Hepatocyte (in vitro differentiated cells): ENCODE measurements around the gene HSDL2. TPM values are rescaled to one million over a fixed set of nuclear protein-coding genes. Genes with fewer than 3 reads are reported as not detected.
"Not testable (repeated sequence)": the region's sequence is repeated elsewhere in the genome, so short reads cannot be mapped to it uniquely, and the experiment has no call there.

Source experiments
- DNase-seq: peaks from one replicate; pipeline ENCODE4 v3.0.0-alpha.2; 2016; ENCODE audit warnings: low spot score
- H2AFZ ChIP-seq: fragments of 200-600 bp; sonication (generic); 2 replicates; pipeline ENCODE4 v1.6.0; 2016; ENCODE audit warnings: antibody characterized with exemption, mild to moderate bottlenecking
- H3K27ac ChIP-seq: fragments of 200-600 bp; sonication (generic); 2 replicates; pipeline ENCODE4 v1.5.1; 2016; ENCODE audit warnings: mild to moderate bottlenecking
- H3K27me3 ChIP-seq: fragments of 200-600 bp; sonication (generic); 2 replicates; pipeline ENCODE4 v1.6.1; 2016
- H3K36me3 ChIP-seq: fragments of 200-600 bp; sonication (generic); replicated peaks from 2 replicates; pipeline ENCODE4 v1.5.1; 2016; ENCODE audit warnings: low read depth; ENCODE audit not compliant: insufficient read depth
- H3K4me1 ChIP-seq: fragments of 200-600 bp; sonication (generic); 2 replicates; pipeline ENCODE4 v1.5.1; 2016; ENCODE audit warnings: mild to moderate bottlenecking, moderate library complexity; ENCODE audit not compliant: insufficient read depth
- H3K4me2 ChIP-seq: fragments of 200-600 bp; sonication (generic); 2 replicates; pipeline ENCODE4 v1.6.0; 2016
- H3K4me3 ChIP-seq: fragments of 200-600 bp; sonication (generic); 2 replicates; pipeline ENCODE4 v1.5.1; 2016; ENCODE audit warnings: mild to moderate bottlenecking
- H3K79me2 ChIP-seq: fragments of 200-600 bp; sonication (generic); 2 replicates; pipeline ENCODE4 v1.6.0; 2017; ENCODE audit warnings: mild to moderate bottlenecking
- H3K9me2 ChIP-seq: fragments of 200-600 bp; sonication (generic); replicated peaks from 2 replicates; pipeline ENCODE4 v1.6.0; 2017; ENCODE audit warnings: mild to moderate bottlenecking; ENCODE audit not compliant: insufficient read depth
- H3K9me3 ChIP-seq: fragments of 200-600 bp; sonication (generic); 2 replicates; pipeline ENCODE4 v1.5.1; 2016; ENCODE audit warnings: low read depth, mild to moderate bottlenecking
- H4K20me1 ChIP-seq: fragments of 200-600 bp; sonication (generic); 2 replicates; pipeline ENCODE4 v1.6.0; 2016; ENCODE audit warnings: mild to moderate bottlenecking; ENCODE audit not compliant: insufficient read depth, poor library complexity, severe bottlenecking
- CTCF ChIP-seq: fragments of 200-600 bp; sonication (generic); IDR thresholded peaks from 2 replicates; pipeline ENCODE4 v1.5.1; 2016; ENCODE audit warnings: antibody characterized with exemption, mild to moderate bottlenecking; ENCODE audit not compliant: poor library complexity
- EZH2 ChIP-seq: fragments of 200-600 bp; sonication (generic); IDR thresholded peaks from 2 replicates; pipeline ENCODE4 v1.6.1; 2016; ENCODE audit warnings: antibody characterized with exemption, mild to moderate bottlenecking, borderline replicate concordance
- EZH2phosphoT487 ChIP-seq: fragments of 200-600 bp; sonication (generic); IDR thresholded peaks from one replicate; pipeline ENCODE4 v1.6.1; 2018; ENCODE audit warnings: antibody characterized with exemption, mild to moderate bottlenecking, low read depth, moderate library complexity; ENCODE audit not compliant: unreplicated experiment, severe bottlenecking
- WGBS: methylation state at CpG from one replicate; pipeline ENCODE4 v1.1.6; 2016; ENCODE audit warnings: low lambda C conversion rate; ENCODE audit errors: missing lambda C conversion rate; 5-methylcytosine and 5-hydroxymethylcytosine counted together
- polyA plus RNA-seq: library from polyadenylated mRNA; unstranded; fragments of >200 nt; fragmentation: Nextera tagmentation; extraction: Ambion mirVana; gene quantifications from 2 replicates; pipeline ENCODE4 v1.2.1, GENCODE V29; 2016
- total RNA-seq: library from RNA; depleted of rRNA; stranded (reverse); fragments of >200 nt; gene quantifications from 2 replicates; pipeline ENCODE4 v1.2.3, GENCODE V29; 2014

Gene HSDL2
- total and polyA plus RNA-seq, 2 experiments from 2014 or later: 50.0 to 97.3 TPM

GRCh38 chr9:112387115-112387514, 7.2 kb downstream of the HSDL2 start:
- H3K36me3 ChIP-seq: no peaks in the 10 kb centered on the region
- H3K9me3 ChIP-seq: no peaks in the 10 kb centered on the region
- no peak for DNase-seq
- no peaks in the 10 kb centered on the region for H3K27me3 ChIP-seq
- 96% methylated on average over 3 of the region's 3 CpGs for WGBS
- H4K20me1 ChIP-seq: peaks cover 2% of the 10 kb centered on the region
- H3K79me2 ChIP-seq: peaks cover 80% of the 10 kb centered on the region
- no peak overlapping the region for H3K4me3 ChIP-seq
- H3K4me2 ChIP-seq: no peak overlapping the region
- peaks cover 15% of the 10 kb centered on the region for H3K4me1 ChIP-seq
- no peak overlapping the region for H3K27ac ChIP-seq
- TF ChIP-seq CTCF: no peak
- no peak for TF ChIP-seq EZH2
- TF ChIP-seq EZH2phosphoT487: no peak
- H3K9me2 ChIP-seq: no peaks in the 10 kb centered on the region
- H2AFZ ChIP-seq: no peak overlapping the region

GRCh38 chr9:112389897-112390296, 10.0 kb downstream of the HSDL2 start:
- not testable (repeated sequence) for H3K36me3 ChIP-seq, H4K20me1 ChIP-seq, H3K27me3 ChIP-seq, H3K9me2 ChIP-seq, H3K4me3 ChIP-seq, H3K9me3 ChIP-seq, DNase-seq, H3K27ac ChIP-seq, H3K4me2 ChIP-seq, H2AFZ ChIP-seq, H3K4me1 ChIP-seq
- WGBS: 97% methylated on average over 3 of the region's 3 CpGs
- H3K79me2 ChIP-seq: peaks cover 80% of the 10 kb centered on the region

GRCh38 chr9:112391936-112392560, 12.1 kb downstream of the HSDL2 start:
- H3K36me3 ChIP-seq, H3K27me3 ChIP-seq, H4K20me1 ChIP-seq, H3K4me3 ChIP-seq, H3K4me1 ChIP-seq, H3K9me3 ChIP-seq, H2AFZ ChIP-seq, H3K9me2 ChIP-seq: not testable (repeated sequence)
- H3K27ac ChIP-seq: peak overlapping the region; percentile 72
- DNase-seq: peak; percentile 27
- peaks cover 66% of the 10 kb centered on the region for H3K79me2 ChIP-seq
- H3K4me2 ChIP-seq: peak overlapping the region; percentile 21
- 50% methylated on average over 4 of the region's 4 CpGs for whole genome bisulfite sequencing

GRCh38 chr9:112393146-112393545, 13.2 kb downstream of the HSDL2 start:
- not testable (repeated sequence) for DNase-seq, H3K4me1 ChIP-seq, H3K4me2 ChIP-seq, H2AFZ ChIP-seq, H4K20me1 ChIP-seq, H3K9me3 ChIP-seq, H3K4me3 ChIP-seq, H3K9me2 ChIP-seq, H3K27me3 ChIP-seq, H3K36me3 ChIP-seq
- peaks cover 57% of the 10 kb centered on the region for H3K79me2 ChIP-seq
- peak overlapping the region; percentile 72 for H3K27ac ChIP-seq
- 95% methylated on average over 5 of the region's 5 CpGs for WGBS

- TF ChIP-seq EZH2 (no peak), EZH2phosphoT487 (no peak), CTCF (no peak)
- H3K4me2 ChIP-seq: no peak overlapping the region
- no peaks in the 10 kb centered on the region for H3K9me2 ChIP-seq
- no peak overlapping the region for H2AFZ ChIP-seq
- H3K27me3 ChIP-seq: no peaks in the 10 kb centered on the region
- H3K36me3 ChIP-seq: no peaks in the 10 kb centered on the region
- 73% methylated on average over 6 of the region's 6 CpGs for WGBS
- no peaks in the 10 kb centered on the region for H4K20me1 ChIP-seq
- H3K79me2 ChIP-seq: peaks cover 46% of the 10 kb centered on the region
- DNase-seq: no peak
- H3K4me1 ChIP-seq: no peaks in the 10 kb centered on the region
- no peaks in the 10 kb centered on the region for H3K9me3 ChIP-seq
- H3K4me3 ChIP-seq: no peak overlapping the region
- H3K27ac ChIP-seq: no peak overlapping the region
Observed at GRCh38 chr9:112396416-112396815, 16.5 kb downstream of the HSDL2 start.
